HG03378 (cell line): Measurements from ENCODE around the gene LAMB1.
A peak's percentile ranks its signal among the peaks of the same experiment; 100 is the strongest.
"Not testable (repeated sequence)": the region's sequence is repeated elsewhere in the genome, so short reads cannot be mapped to it uniquely, and the experiment has no call there.

Experiments
- ATAC-seq: cut with Tn5 transposase; IDR thresholded peaks from one replicate; pipeline ENCODE4 v1.9.1; 2021; ENCODE audit warnings: mild to moderate bottlenecking, moderate library complexity; ENCODE audit not compliant: unreplicated experiment

LAMB1 gene

DNA sequence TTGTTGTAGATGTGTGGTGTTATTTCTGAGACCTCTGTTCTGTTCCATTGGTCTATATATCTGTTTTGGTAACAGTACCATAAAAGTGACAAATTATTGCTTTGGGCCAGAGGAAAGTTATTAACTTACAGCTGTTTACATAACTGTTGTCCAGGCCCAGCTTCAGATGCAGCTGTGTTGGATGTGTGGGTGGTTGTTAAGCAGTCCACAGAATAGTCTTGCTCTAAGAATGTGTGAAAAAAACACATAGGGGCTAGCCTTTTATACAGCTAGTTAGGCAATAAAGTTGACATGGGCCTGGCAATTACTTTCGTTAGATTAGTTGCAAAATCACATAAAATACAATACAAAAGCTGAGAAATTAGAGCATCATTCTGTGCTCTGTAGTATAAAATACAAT is 80.1 kb downstream of the LAMB1 start:
- no peak for ATAC-seq

DNA sequence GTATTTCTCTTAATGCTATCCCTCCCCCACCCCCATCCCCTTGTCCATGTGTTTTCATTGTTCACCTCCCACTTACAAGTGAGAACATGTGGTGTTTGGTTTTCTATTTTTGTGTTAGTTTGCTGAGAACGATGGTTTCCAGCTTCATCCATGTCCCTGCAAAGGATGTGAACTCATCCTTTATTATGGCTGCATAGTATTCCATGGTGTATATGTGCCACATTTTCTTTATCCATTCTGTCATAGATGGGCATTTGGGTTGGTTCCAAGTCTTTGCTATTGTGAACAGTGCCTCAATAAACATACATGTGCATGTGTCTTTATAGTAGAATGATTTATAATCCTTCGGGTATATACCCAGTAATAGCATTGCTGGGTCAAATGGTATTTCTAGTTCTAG is 81.1 kb downstream of the LAMB1 start:
- ATAC-seq: not testable (repeated sequence)

DNA sequence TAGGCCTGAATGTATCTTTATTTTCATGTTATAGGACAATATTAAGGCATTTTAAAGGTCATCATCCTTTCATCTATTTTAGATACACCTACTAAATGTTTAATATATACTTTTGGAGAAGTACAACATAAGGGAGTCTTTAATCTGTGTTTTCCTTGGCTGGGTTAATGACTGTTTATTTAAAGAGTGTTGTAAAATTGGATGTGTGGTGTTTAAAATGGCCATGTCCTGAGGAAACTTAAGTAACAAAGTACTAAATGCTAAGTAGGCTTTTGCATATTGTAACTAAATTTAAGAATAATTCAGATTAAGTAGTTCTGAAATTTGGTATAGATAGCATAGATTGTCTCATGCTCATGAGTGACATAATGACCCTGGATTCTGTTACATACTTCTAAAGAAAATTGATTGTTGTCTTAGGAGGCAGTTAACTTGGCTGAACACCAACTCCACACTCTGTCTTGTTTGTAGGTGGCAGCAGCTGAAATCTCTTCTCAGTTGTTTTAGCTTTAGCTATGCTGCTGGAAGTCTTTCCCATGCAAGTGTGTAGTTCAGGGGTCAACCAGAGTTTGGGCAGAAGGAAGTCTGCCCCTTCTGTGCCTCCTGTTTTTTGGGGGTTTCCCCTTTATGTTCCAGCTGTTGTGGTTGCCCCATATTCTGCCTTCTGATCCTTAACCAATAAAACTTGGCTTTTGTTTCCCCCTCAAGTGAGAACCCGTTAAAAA is 82.8 kb downstream of the LAMB1 start:
- no peak for ATAC-seq

DNA sequence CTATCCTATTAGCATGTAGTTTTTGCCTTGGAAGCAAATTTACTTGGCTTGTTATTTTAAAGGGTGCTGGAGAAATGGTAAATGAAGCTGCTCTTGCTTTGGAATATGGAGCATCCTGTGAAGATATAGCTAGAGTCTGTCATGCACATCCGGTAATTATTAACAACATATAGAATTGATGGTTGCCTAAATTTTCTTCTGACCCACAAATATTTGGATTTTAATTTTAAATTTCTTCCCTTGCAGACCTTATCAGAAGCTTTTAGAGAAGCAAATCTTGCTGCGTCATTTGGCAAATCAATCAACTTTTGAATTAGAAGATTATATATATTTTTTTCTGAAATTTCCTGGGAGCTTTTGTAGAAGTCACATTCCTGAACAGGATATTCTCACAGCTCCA is 84.0 kb downstream of the LAMB1 start:
- ATAC-seq: no peak

DNA sequence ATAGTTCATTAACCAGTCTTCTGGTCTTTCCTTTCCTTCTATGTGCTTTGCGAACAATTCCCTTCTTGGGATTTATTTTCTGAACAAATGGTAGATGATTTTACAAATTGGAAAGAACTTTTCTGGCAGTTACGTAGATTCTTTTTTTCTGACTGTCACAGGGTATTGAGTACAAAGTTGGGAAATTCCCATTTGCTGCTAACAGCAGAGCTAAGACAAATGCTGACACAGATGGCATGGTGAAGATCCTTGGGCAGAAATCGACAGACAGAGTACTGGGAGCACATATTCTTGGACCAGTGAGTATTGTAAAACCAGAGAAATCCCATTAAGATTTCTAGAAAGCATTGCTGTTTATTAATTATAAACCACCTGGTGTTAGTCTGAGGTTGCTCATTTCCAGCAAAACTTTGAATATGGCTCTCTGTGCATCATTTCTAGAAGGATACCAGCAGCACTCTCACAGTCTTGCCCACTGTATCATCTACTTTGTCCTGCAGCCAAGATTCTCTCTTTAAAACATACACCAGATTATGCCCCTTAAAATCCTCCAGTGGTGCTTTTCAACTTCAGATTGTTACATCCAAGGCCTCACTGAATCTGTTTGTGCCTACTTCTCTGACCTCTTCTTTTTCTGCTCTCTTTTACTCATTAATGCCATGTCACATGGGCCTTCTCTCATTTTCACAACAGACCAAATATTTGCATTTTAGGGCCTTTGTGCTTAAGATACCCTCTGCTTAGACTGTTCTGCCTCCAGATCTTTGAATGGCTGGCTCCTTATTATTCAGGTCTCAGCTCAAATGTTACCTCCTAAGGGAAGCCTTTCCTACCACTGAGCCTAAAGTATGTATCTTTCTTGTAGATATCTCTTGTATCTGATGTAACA is 85.0 kb downstream of the LAMB1 start:
- peak; percentile 70 for ATAC-seq

DNA sequence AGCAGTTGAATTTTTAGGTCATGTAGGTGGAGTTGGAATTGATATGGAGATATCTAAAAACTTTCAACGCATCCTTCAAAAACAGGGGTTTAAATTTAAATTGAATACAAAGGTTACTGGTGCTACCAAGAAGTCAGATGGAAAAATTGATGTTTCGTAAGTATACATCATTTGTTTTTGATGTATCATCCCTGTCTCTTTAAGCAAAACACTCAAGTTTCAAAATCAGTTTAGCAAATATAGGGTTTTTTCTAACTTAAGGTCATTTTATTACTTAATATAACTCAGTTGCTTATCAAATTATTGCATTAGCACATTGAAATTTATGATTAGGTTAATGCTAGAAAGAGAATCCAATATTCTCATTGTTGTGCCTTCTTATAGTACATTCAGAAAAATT is 87.4 kb downstream of the LAMB1 start:
- no peak for ATAC-seq

DNA sequence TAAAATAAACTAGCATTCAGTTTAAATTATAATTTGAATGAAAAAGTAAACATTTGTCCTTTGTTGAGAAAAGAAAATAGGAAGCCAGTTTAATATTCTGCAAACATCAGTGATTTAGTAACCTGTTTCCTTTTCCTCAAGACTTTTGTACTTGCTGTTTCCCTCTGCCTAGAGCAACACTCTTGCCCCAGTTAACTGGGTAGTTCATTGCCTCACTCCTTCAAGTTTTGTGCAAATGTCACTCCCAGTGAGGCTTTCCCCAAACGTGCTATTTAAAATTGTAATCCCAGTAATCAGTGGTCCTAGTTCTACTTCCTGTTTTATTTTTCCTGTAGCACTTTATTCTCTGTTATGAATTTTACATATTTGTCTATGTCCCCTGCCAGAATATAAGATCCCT is 88.1 kb downstream of the LAMB1 start:
- ATAC-seq: no peak

DNA sequence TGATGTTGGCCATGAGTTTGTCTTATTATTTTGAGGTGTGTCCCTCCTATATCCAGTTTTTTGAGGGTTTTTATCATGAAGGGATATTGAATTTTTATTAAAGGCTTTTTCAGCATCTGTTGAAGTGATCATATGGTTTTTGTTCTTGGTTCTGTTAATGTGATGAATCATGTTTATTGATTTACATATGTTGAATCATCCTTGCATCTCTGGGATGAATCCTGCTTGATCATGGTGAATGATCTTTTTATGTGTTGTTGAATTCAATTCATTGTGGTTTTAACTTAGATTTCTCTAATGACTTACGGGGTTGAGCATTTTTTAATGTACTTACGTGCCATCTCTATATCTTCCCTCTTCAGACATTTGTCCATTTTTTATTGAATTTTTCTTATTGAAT is 89.1 kb downstream of the LAMB1 start:
- ATAC-seq: no peak

DNA sequence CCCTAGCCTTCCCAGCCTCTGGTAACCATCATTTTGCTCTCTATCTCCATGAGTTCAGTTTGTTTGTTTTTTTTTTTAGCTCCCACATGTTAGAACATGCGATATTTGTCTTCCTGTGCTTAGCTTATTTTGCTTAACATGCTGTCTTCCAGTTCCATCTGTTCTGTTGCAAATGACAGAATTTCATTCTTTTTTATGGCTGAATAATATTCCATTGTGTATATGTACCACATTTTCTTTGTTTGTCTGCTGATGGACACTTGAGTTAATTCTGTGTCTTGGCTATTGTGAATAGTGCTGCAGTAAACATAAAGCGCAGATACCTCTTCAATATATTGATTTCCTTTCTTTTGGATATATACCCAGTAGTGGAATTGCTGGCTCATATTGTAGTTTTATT is 91.0 kb downstream of the LAMB1 start:
- ATAC-seq: no peak

DNA sequence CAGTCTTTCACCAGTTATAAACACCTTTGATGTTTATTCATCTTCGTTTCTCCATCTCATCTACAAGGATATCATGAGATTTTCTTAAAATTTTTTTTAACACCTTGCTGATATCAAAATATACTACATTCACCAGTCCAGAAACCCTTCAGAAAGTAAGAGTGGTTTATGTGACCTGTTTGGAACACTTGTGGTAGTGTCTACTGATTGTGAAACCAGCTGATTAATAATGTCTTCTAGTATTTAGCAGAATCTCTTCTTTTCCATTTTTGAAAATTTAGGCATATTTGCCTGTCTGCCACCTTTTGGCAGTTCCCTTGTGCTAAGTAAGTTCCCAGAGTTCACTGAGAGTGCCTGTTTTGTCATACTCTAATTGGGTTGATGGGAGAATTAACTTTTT is 93.5 kb downstream of the LAMB1 start:
- ATAC-seq: no peak

DNA sequence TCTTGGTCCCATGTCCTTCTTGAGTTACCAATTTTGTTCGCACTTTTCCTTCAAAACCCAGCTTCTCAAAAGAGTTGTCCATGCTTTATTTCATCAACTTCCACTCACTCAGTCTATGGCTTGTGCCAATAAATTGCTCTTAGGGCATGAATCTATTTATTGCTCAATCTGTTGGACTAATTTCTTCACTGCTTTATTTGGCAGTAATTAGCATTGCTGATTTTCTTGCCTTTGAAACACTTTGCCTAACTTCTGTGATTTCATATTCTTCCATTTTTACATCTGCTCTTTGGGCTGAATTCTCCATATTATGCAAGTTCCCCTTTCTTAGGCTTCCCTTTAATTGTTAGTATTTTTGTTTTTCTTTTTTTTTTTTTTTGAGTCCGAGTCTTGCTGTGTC is 95.2 kb downstream of the LAMB1 start:
- ATAC-seq: no peak

DNA sequence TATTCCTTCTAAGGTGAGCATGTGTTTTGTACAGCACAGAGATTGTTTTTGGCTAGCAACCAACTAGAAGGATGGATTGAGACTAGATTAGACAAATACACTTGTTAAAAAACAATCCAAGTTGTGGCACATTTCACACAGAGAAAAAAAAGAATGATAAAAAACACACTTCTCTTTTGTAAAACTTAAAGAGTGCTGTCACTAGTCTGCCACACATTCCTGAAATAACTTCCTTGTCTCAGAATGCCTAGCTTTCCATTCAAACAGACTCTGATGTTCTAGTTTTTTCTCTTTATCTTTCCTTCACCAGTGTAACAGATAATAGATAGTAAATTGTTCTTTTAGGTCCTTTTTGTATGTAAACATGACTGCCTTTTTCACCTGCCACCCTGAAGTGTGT is 100.6 kb downstream of the LAMB1 start:
- no peak for ATAC-seq

DNA sequence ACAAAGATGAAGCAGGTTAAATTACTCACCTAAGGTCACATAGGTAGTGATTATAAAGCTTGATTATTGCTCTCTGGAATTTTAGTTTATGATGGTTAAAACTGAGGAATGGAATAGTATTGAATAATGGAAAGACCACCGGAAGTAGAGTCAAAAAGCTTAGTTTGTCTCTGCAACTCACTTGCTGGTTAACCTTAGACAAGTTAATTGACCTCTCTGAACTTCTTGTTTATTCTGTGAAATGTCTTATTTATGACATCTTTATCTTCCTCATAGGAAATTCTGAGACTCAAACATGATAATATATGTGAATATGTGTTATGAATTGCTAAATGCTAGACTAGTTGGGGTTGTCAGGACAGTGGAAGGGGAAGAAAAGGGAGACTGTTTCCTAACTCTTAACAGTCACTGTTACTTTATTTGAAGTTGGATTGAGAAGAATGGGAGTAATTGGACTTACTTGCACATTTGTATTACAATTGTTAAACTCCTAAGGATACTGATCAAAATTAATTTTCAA is 102.4 kb downstream of the LAMB1 start:
- ATAC-seq: no peak

DNA sequence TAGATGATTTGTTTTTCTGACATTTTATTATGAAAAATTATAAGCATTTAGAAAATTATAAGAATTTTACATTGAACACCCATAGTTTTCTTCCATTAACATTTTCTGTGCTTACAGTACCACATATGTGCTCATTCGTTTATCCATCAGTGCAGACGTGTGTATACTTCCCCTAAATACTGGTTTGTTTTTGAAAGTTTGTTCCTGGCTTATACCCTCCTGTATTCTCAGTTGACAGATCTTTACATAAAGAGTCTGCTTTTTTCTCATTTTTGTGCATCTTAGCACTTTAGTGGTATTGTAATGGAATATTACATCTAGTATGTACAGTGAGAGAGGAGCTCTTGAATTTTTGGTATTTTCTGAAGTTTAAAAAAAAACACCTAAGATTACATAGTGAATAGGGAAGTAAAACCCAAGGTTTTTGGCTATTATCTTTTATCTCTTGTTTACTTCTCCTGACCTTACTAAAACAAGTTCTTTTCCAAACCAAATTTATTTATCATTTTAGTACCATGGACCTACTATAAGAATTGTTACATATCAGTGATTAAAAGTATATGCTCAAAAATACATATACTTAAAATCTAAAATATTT is 103.9 kb downstream of the LAMB1 start:
- no peak for ATAC-seq

DNA sequence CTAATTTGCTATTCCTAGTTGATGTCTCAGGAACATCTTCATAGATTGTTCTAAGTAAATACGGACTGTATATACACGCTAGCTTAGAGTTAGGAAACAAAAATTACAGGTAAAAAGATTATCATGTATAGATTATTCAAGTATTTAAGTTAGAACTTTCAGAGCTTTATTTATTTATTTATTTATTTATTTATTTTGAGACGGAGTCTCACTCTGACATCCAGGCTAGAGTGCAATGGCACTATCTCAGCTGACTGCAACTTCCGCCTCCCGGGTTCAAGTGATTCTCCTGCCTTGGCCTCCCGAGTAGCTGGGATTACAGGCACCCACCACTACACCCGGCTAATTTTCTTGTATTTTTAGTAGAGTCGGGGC is 110.6 kb downstream of the LAMB1 start:
- ATAC-seq: not testable (repeated sequence)

DNA sequence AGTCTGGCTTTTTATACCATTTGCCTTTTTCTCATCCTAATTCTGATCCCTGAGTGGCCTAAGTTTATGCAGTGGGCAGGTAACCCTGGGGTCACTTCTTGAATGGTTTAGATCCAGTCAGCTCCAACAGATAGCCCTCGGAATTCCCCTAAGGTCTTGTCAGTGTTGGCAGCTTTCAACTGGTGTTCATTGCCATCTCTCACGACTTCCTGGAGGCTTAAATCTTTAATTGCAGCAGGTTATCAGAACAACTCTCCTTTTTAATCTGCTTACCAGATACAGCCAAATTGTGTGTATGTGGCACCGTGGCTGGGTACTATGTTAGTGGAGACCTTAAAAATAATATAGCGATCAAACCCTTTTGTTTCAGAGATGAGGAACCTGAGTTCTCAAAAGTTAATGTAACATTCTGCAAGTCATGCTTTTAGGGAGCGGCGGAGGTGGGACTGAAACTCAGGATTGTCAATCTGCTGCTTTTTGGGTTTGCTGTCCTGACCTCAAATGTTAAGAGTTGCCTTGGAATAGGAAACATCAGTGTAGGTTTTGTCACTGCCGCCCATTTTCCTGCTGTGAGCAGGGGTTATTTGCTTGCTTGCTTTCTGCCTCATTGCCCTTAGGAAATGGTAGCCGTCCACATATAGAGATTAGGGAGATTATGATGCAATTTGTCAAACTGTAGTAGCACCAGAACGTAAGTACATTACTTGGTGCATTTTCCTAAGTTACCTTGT is 111.2 kb downstream of the LAMB1 start:
- ATAC-seq: peak; percentile 24

DNA sequence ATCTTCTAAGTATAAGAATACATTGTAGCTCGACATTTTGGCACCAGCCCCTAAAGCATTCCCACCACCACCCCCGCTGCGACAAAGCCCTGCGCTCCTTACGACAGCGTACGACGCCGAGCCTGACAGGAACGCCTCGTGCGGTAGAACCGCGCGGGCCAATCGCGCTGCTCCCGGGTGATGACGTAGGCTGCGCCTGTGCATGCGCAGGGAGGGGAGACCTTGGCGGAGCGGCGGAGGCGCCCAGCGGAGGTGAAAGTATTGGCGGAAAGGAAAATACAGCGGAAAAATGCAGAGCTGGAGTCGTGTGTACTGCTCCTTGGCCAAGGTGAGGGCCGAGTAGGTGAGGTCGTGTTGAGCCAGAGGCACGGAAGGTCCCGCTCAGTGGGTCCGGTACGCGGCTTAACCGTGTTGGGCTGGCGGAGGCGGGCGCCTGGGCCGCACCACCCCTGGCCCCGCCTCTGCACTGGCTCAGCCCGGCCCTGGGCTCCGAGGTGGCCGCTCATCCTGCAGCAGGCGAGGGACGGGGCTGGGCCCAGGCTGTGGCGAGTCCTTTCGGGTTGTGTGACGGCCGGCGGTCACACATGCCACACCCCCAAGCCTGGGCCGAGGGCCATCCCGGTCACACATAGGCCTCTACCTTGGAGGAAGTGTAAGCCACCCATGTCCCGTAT is 111.9 kb downstream of the LAMB1 start, which contains the start of gene DLD:
TSS of gene DLD (plus strand) at position 222 of the 674 bp plus-strand sequence. CDS start at position 290, 68 bp downstream.
- ATAC-seq: peak; percentile 98

DNA sequence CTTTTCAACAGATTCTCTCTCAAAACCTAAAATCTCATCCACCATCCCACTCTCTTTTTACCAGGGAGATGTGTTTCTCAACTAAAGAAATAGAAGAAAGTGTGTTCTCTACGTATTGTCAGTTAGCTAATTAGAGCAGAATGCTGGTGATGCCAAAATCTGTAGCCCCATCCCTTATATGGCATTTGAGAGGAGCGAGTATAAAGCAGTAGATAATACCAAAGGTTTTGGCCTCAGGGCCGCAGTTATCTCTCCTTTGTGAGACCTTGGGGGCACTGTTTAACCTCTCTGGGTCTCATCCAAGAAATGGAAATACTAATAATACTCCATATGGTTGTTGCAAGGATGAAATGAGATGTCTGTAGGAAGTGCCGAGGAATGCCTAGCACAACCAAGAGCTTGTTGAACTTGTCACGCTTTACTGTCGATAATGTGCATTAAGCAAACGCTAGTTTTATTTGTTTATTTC is 112.4 kb downstream of the LAMB1 start:
- peak; percentile 7 for ATAC-seq

DNA sequence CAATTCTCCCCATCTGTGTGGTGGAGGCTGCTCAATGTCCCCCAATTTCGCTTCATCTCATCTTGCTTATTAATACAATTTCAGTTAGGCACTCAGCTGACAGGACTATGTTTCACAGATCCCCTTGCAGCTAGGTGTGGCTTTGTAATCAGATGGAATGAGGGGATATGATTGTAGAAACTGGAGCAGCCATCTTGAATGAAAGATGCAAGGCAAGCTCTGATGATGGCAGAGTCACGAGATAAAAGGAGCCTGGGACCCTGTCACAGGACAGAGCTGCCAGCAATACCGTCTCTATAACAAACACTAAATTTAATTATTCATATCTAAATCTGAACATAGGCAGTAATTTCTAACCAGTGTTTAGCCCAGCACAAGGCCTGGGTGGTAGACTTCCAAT is 113.0 kb downstream of the LAMB1 start:
- ATAC-seq: no peak

DNA sequence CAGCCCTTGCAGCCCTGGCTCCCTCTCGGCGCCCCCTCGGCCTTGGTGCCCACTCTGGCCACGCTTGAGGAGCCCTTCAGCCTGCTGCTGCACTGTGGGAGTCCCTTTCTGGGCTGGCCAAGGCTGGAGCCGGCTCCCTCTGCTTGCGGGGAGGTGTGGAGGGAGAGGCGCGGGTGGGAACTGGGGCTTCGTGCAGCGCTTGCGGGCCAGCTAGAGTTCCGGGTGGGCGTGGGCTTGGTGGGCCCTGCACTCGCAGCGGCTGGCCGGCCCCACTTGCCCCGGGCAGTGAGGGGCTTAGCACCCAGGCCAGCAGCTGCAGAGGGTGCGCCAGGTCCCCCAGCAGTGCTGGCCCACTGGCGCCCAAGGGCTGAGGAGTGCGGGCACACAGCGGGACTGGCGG is 115.1 kb downstream of the LAMB1 start:
- not testable (repeated sequence) for ATAC-seq
